ENCODE data around the gene F2RL1.
"Not testable (repeated sequence)": the region's sequence is repeated elsewhere in the genome, so short reads cannot be mapped to it uniquely, and the experiment has no call there.

F2RL1 gene

GRCh38 chr5:76808141-76808691, 10.6 kb upstream of the F2RL1 start:
- DNase-seq, result no peak

GRCh38 chr5:76809141-76809540, 9.7 kb upstream of the F2RL1 start:
- DNase-seq, result no peak

GRCh38 chr5:76810236-76810635, 8.6 kb upstream of the F2RL1 start:
- DNase-seq, result no peak

GRCh38 chr5:76811214-76811613, 7.6 kb upstream of the F2RL1 start:
- no peak for DNase-seq

GRCh38 chr5:76812209-76812608, 6.6 kb upstream of the F2RL1 start:
- not testable (repeated sequence) for DNase-seq

- no peak for DNase-seq
Observed at GRCh38 chr5:76813982-76814562, 4.8 kb upstream of the F2RL1 start.

- no peak for DNase-seq
Observed at GRCh38 chr5:76816110-76816831, 2.6 kb upstream of the F2RL1 start.

GRCh38 chr5:76819851-76820525, 1.2 kb downstream of the F2RL1 start:
- no peak for DNase-seq

- no peak for DNase-seq
Observed at GRCh38 chr5:76820526-76820890, 1.7 kb downstream of the F2RL1 start.

- no peak for DNase-seq
Observed at GRCh38 chr5:76821136-76821535, 2.3 kb downstream of the F2RL1 start.

GRCh38 chr5:76822105-76822731, 3.4 kb downstream of the F2RL1 start:
- not testable (repeated sequence) for DNase-seq

GRCh38 chr5:76826416-76826815, 7.6 kb downstream of the F2RL1 start:
- DNase-seq, result not testable (repeated sequence)

GRCh38 chr5:76831110-76831452, 12.3 kb downstream of the F2RL1 start:
- no peak for DNase-seq

GRCh38 chr5:76836181-76836580, 17.4 kb downstream of the F2RL1 start:
- DNase-seq, result no peak

GRCh38 chr5:76836585-76836984, 17.8 kb downstream of the F2RL1 start:
- no peak for DNase-seq

- DNase-seq, result no peak
Observed at GRCh38 chr5:76838481-76839261, 19.8 kb downstream of the F2RL1 start.

- no peak for DNase-seq
Observed at GRCh38 chr5:76841361-76841760, 22.5 kb downstream of the F2RL1 start.

- no peak for DNase-seq
Observed at GRCh38 chr5:76845890-76846289, 27.1 kb downstream of the F2RL1 start.

- no peak for DNase-seq
Observed at GRCh38 chr5:76849419-76850291, 30.8 kb downstream of the F2RL1 start, which contains the start of gene S100Z. S100Z (plus strand) TSS chr5:76850014; CDS start chr5:76875360, 25,346 bp downstream.

- no peak for DNase-seq
Observed at GRCh38 chr5:76850543-76851145, 31.8 kb downstream of the F2RL1 start.

GRCh38 chr5:76851728-76852369, 33.0 kb downstream of the F2RL1 start:
- no peak for DNase-seq
